ENCODE results near the gene CDKAL1. TPM values are rescaled to one million over a fixed set of nuclear protein-coding genes. Genes with fewer than 3 reads are reported as not detected.

Gene CDKAL1
- total and polyA plus RNA-seq, 2 of the 13 experiments (the other 11 are each of a cell fraction or from before 2014, with no cell fraction given) = 9.5 to 27.7 TPM

DNA sequence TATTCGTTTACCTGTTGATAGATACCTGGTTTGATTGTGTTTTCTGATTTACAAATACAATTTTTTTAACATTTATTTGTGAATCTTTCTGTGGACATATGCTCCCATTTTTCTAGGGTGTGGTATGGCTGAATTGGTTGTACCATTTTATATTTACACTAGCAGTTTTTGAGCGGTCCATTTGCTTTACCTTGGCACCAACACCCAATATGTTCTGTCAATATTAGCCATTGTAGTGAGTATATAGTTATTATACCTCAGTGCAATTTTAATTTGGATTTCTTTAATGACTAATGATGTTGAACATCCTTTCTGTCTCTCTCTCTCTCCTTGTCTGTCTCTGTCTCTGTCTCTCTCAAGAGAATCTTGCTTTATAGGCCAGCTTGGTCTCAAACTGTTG lies 278.5 kb downstream of the CDKAL1 start:
- intact Hi-C loops (cut with micrococcal nuclease; ENCODE audit: unreplicated experiment) (no loop called here), in situ Hi-C loops (cut with HindIII; ENCODE audit: extremely low pct_ligation_motif_present, low pct_unique_long_range_greater_than_20kb) (no loop called here)
- H3K4me1 ChIP-seq (ENCODE audit: insufficient read depth, low read length) = no peaks in the 10 kb centered on the region
- H3K36me3 ChIP-seq (replicated peaks in 1 of 2; ENCODE audit: control insufficient read depth in 1 of 2, insufficient read depth in 2 of 2, low read length in 2 of 2) = no peaks in the 10 kb centered on the region
- peaks cover 8% of the 10 kb centered on the region; the same call in 1 of the 2 replicates for H3K9me3 ChIP-seq (ENCODE audit: low read length)
- H3K27me3 ChIP-seq (ENCODE audit: control insufficient read depth in 1 of 2, insufficient read depth in 2 of 2, low read length in 2 of 2) = no peaks in the 10 kb centered on the region
- CTCF ChIA-PET (ENCODE audit: low intra/inter-chr PET ratio, low total read pairs) = no interaction called here
- H3K9ac ChIP-seq (ENCODE audit: insufficient read depth, low read depth, low read length) = no peak overlapping the region
- WGBS (ENCODE audit: low lambda C conversion rate) = 93% methylated on average over 2 of the region's 2 CpGs
- H3K4me3 ChIP-seq (replicated peaks in 1 of 3; ENCODE audit: insufficient read depth in 1 of 3, low read depth in 2 of 3, low read length in 3 of 3) = no peak overlapping the region
- no TSS peak for BruUV-seq (replicated peaks)
- DNase-seq (ENCODE audit: low spot score) (no peak), ATAC-seq (no peak), FAIRE-seq (no peak)
- no peaks in the 10 kb centered on the region for H3K79me2 ChIP-seq (ENCODE audit: insufficient read depth, low read length)
- no peak overlapping the region for H3K27ac ChIP-seq (ENCODE audit: extremely low read length, insufficient read depth, low read length)
- no peak overlapping the region for H3K4me2 ChIP-seq (ENCODE audit: low read depth, low read length)
- no peaks in the 10 kb centered on the region for H4K20me1 ChIP-seq (ENCODE audit: insufficient read depth, low read length)
- no peak overlapping the region for H2AFZ ChIP-seq (ENCODE audit: low read length)
- POLR2A ChIA-PET = no interaction called here
- no peak for TF ChIP-seq PHF21A (CRISPR knock-in tag; IDR thresholded peaks at IDR 0.05)
- TF ChIP-seq KMT2A (CRISPR knock-in tag; IDR thresholded peaks at IDR 0.05) = no peak
- TF ChIP-seq ZFP36L1 (CRISPR knock-in tag; IDR thresholded peaks at IDR 0.05) = no peak
- TF ChIP-seq CEBPB (IDR thresholded peaks at IDR 0.05; ENCODE audit: borderline replicate concordance, low read depth, low read length) = no peak
- TF ChIP-seq, protein P1, sequence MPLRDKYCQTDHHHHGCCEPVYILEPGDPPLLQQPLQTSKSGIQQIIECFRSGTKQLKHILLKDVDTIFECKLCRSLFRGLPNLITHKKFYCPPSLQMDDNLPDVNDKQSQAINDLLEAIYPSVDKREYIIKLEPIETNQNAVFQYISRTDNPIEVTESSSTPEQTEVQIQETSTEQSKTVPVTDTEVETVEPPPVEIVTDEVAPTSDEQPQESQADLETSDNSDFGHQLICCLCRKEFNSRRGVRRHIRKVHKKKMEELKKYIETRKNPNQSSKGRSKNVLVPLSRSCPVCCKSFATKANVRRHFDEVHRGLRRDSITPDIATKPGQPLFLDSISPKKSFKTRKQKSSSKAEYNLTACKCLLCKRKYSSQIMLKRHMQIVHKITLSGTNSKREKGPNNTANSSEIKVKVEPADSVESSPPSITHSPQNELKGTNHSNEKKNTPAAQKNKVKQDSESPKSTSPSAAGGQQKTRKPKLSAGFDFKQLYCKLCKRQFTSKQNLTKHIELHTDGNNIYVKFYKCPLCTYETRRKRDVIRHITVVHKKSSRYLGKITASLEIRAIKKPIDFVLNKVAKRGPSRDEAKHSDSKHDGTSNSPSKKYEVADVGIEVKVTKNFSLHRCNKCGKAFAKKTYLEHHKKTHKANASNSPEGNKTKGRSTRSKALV (CRISPR knock-in tag; IDR thresholded peaks at IDR 0.05) = no peak
- no peak for TF ChIP-seq ZNF530 (CRISPR knock-in tag; IDR thresholded peaks at IDR 0.05; ENCODE audit: low read depth)
- no peak for TF ChIP-seq ATRX (CRISPR knock-in tag; IDR thresholded peaks at IDR 0.05; ENCODE audit: borderline replicate concordance)
- TF ChIP-seq NFIB (CRISPR knock-in tag; IDR thresholded peaks at IDR 0.05; ENCODE audit: borderline replicate concordance) = no peak
- TF ChIP-seq, protein P2, sequence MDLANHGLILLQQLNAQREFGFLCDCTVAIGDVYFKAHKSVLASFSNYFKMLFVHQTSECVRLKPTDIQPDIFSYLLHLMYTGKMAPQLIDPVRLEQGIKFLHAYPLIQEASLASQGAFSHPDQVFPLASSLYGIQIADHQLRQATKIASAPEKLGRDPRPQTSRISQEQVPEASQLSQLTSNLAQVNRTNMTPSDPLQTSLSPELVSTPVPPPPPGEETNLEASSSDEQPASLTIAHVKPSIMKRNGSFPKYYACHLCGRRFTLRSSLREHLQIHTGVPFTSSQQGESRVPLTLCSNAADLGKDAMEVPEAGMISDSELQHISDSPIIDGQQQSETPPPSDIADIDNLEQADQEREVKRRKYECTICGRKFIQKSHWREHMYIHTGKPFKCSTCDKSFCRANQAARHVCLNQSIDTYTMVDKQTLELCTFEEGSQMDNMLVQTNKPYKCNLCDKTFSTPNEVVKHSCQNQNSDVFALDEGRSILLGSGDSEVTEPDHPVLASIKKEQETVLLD (CRISPR knock-in tag; IDR thresholded peaks at IDR 0.05; ENCODE audit: low read depth) = no peak
- TF ChIP-seq NKX3-1 (CRISPR knock-in tag; IDR thresholded peaks at IDR 0.05) = no peak
- no peak for TF ChIP-seq ZNF83 (CRISPR knock-in tag; IDR thresholded peaks at IDR 0.05; ENCODE audit: borderline replicate concordance)
- TF ChIP-seq, protein P3, sequence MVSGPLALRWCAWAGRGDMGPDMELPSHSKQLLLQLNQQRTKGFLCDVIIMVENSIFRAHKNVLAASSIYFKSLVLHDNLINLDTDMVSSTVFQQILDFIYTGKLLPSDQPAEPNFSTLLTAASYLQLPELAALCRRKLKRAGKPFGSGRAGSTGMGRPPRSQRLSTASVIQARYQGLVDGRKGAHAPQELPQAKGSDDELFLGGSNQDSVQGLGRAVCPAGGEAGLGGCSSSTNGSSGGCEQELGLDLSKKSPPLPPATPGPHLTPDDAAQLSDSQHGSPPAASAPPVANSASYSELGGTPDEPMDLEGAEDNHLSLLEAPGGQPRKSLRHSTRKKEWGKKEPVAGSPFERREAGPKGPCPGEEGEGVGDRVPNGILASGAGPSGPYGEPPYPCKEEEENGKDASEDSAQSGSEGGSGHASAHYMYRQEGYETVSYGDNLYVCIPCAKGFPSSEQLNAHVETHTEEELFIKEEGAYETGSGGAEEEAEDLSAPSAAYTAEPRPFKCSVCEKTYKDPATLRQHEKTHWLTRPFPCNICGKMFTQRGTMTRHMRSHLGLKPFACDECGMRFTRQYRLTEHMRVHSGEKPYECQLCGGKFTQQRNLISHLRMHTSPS (CRISPR knock-in tag; IDR thresholded peaks at IDR 0.05; ENCODE audit: low read depth) = no peak
- TF ChIP-seq, protein P4, sequence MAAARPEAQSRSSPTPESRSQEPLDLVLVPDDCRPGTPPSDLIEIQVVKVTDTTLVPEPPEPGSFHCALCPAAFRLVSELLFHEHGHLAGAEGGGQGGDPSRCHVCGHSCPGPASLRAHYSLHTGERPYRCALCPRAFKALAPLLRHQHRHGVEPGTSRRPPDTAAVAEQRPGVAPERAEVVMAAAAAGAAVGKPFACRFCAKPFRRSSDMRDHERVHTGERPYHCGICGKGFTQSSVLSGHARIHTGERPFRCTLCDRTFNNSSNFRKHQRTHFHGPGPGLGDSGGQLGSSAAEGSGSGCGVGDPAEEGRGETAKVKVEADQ (CRISPR knock-in tag; IDR thresholded peaks at IDR 0.05; ENCODE audit: borderline replicate concordance) = no peak
- no peak for TF ChIP-seq MYNN (CRISPR knock-in tag; IDR thresholded peaks at IDR 0.05; ENCODE audit: low read depth)
- TF ChIP-seq, protein P5, sequence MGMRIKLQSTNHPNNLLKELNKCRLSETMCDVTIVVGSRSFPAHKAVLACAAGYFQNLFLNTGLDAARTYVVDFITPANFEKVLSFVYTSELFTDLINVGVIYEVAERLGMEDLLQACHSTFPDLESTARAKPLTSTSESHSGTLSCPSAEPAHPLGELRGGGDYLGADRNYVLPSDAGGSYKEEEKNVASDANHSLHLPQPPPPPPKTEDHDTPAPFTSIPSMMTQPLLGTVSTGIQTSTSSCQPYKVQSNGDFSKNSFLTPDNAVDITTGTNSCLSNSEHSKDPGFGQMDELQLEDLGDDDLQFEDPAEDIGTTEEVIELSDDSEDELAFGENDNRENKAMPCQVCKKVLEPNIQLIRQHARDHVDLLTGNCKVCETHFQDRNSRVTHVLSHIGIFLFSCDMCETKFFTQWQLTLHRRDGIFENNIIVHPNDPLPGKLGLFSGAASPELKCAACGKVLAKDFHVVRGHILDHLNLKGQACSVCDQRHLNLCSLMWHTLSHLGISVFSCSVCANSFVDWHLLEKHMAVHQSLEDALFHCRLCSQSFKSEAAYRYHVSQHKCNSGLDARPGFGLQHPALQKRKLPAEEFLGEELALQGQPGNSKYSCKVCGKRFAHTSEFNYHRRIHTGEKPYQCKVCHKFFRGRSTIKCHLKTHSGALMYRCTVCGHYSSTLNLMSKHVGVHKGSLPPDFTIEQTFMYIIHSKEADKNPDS (CRISPR knock-in tag; IDR thresholded peaks at IDR 0.05) = no peak
- no peak for TF ChIP-seq EHMT2 (IDR thresholded peaks at IDR 0.05; ENCODE audit: borderline replicate concordance, low read depth, low read length)
- no peak for TF ChIP-seq SMARCC2 (IDR thresholded peaks at IDR 0.05)
- TF ChIP-seq SATB2 (CRISPR knock-in tag; IDR thresholded peaks at IDR 0.05) = no peak
